HepG2 (cell line): ENCODE results near the gene ACBD3. TPM values are rescaled to one million over a fixed set of nuclear protein-coding genes. Genes with fewer than 3 reads are reported as not detected.

Experiments
- EP300 ChIP-seq, 3 experiments: sonication (generic) in 1 of 3; formaldehyde crosslinking in 1 of 3; IDR thresholded peaks; 2 replicates each; pipeline versions ENCODE4 v1.5.1 to v1.6.1; 2011 to 2020; ENCODE audit warnings: low read depth in 2 of 3, low read length in 2 of 3, borderline replicate concordance in 1 of 3, improper control_type of control experiment in 1 of 3, mild to moderate bottlenecking in 1 of 3, missing genetic modification reagents in 1 of 3, moderate library complexity in 1 of 3
- ESRRA ChIP-seq: sonication (generic); formaldehyde crosslinking; IDR thresholded peaks from 2 replicates; pipeline ENCODE4 v1.5.1; 2020; ENCODE audit warnings: mild to moderate bottlenecking, low read depth, missing genetic modification reagents
- HOXA3 ChIP-seq: sonication (generic); formaldehyde crosslinking; IDR thresholded peaks from 2 replicates; pipeline ENCODE4 v1.5.0; 2020; ENCODE audit warnings: missing genetic modification reagents
- KDM5A ChIP-seq: fragments of 200-600 bp; sonication (generic); IDR thresholded peaks from 2 replicates; pipeline ENCODE4 v1.7.0; 2018; ENCODE audit warnings: antibody characterized with exemption, mild to moderate bottlenecking, low read length, borderline replicate concordance
- RXRA ChIP-seq: sonication (generic); formaldehyde crosslinking; IDR thresholded peaks from 2 replicates; pipeline ENCODE4 v1.5.1; 2020; ENCODE audit warnings: missing genetic modification reagents
- TARDBP ChIP-seq: sonication (generic); formaldehyde crosslinking; IDR thresholded peaks from 2 replicates; pipeline ENCODE4 v1.8.0; 2022; ENCODE audit warnings: mild to moderate bottlenecking, missing genetic modification reagents
- TGIF2 ChIP-seq: IDR thresholded peaks from 2 replicates; pipeline ENCODE4 v1.6.1; 2016; ENCODE audit warnings: control low read depth, missing compliant biosample characterization
- THYN1 ChIP-seq: sonication (generic); formaldehyde crosslinking; IDR thresholded peaks from 2 replicates; pipeline ENCODE4 v1.8.1; 2023; ENCODE audit warnings: low read depth, mild to moderate bottlenecking, moderate library complexity, missing genetic modification reagents, borderline replicate concordance
- ZNF234 ChIP-seq: sonication (generic); formaldehyde crosslinking; conservative IDR thresholded peaks from 2 replicates; pipeline ENCODE4 v1.5.1; 2020; ENCODE audit warnings: mild to moderate bottlenecking, missing genetic modification reagents
- ZNF235 ChIP-seq: sonication (generic); formaldehyde crosslinking; IDR thresholded peaks from 2 replicates; pipeline ENCODE4 v1.8.1; 2023; ENCODE audit warnings: mild to moderate bottlenecking, missing genetic modification reagents, borderline replicate concordance
- ZNF441 ChIP-seq: sonication (generic); formaldehyde crosslinking; IDR thresholded peaks from 2 replicates; pipeline ENCODE4 v1.7.0; 2021; ENCODE audit warnings: missing genetic modification reagents, borderline replicate concordance
- ZNF446 ChIP-seq: sonication (generic); formaldehyde crosslinking; IDR thresholded peaks from 2 replicates; pipeline ENCODE4 v1.5.0; 2020; ENCODE audit warnings: mild to moderate bottlenecking, missing genetic modification reagents
- polyA plus RNA-seq, 8 experiments: library from polyadenylated mRNA; depleted of rRNA in 3 of 8; stranded (reverse) in 7 of 8; unstranded in 1 of 8; fragments of >200 nt; fragmentation: Illumina TruSeq in 4 of 8; extraction: Trizol in 4 of 8; gene quantifications; 2 replicates each; pipeline versions ENCODE4 v1.2.1 to v1.2.3, GENCODE V29; 2011 to 2016; ENCODE audit warnings: low read depth in 4 of 8, missing spikeins in 1 of 8, mixed read lengths in 1 of 8; ENCODE audit not compliant: insufficient read depth in 1 of 8
- total RNA-seq, 5 experiments: library from RNA; depleted of rRNA; stranded (reverse); fragments of >200 nt; fragmentation: Illumina TruSeq; extraction: Trizol; gene quantifications; 2 replicates each; pipeline ENCODE4 v1.2.3, GENCODE V29; 2016; ENCODE audit warnings: low read depth in 1 of 5
- TF ChIP-seq, protein P1 (sequence below): sonication (generic); formaldehyde crosslinking; IDR thresholded peaks from 2 replicates; pipeline ENCODE4 v1.4.0; 2020; ENCODE audit warnings: mild to moderate bottlenecking, missing genetic modification reagents
- TF ChIP-seq, protein P2 (sequence below): sonication (generic); formaldehyde crosslinking; IDR thresholded peaks from 2 replicates; pipeline ENCODE4 v1.5.1; 2020; ENCODE audit warnings: missing genetic modification reagents, mild to moderate bottlenecking, borderline replicate concordance
- TF ChIP-seq, protein P3 (sequence below): sonication (generic); formaldehyde crosslinking; IDR thresholded peaks from 2 replicates; pipeline ENCODE4 v1.4.0; 2020; ENCODE audit warnings: mild to moderate bottlenecking, missing genetic modification reagents, borderline replicate concordance
- TF ChIP-seq, protein P4 (sequence below): sonication (generic); formaldehyde crosslinking; IDR thresholded peaks from 2 replicates; pipeline ENCODE4 v1.8.0; 2022; ENCODE audit warnings: mild to moderate bottlenecking, missing genetic modification reagents
- TF ChIP-seq, protein P5 (sequence below): sonication (generic); formaldehyde crosslinking; IDR thresholded peaks from 2 replicates; pipeline ENCODE4 v1.5.0; 2020; ENCODE audit warnings: mild to moderate bottlenecking, missing genetic modification reagents, borderline replicate concordance

ACBD3 gene
- total and polyA plus RNA-seq, 2 of the 13 experiments (the other 11 are each of a cell fraction or from before 2014, with no cell fraction given): 24.3 to 39.3 TPM

DNA sequence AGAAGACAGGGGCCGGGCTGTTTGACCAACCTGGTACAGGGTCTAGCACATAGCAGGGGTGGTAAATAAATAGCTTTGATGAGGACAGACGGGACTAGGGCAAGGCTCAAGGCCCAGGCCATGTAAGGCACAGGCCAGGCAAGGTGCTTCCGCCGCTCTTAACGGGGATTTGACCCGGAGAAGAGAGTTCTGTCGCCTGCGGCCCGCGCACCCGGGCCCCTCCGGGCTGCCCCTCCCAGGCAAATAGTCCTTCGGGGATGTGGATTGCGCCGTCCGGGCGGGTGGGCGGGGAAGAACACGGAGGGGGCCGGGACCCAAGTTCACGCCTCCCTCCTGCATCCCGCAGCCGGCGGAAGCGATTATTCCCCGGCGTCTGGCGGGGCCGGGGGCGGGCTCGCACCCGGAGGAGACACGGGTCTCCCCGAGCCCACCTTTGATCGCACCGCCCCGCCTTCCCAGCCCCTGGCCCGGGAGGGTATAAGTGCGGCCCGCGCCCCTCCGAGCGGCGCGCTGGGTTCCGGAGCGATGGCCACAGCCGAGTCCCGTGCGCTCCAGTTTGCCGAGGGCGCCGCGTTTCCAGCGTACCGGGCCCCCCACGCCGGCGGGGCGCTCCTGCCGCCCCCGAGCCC is 36.7 kb upstream of the ACBD3 start, which contains the start of gene MIXL1 (continued):
- TF ChIP-seq EP300 (IDR thresholded peaks at IDR 0.05; ENCODE audit: low read depth in 2 of 2, low read length in 2 of 2): peak; percentile 30 to 55; a peak in 1 of 4 replicates
- peak; percentile 37; the same call in 1 of the 2 replicates for TF ChIP-seq EP300 (CRISPR knock-in tag; IDR thresholded peaks at IDR 0.05; ENCODE audit: borderline replicate concordance)
- TF ChIP-seq, protein P1, sequence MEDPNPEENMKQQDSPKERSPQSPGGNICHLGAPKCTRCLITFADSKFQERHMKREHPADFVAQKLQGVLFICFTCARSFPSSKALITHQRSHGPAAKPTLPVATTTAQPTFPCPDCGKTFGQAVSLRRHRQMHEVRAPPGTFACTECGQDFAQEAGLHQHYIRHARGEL (CRISPR knock-in tag): no peak
- TF ChIP-seq HOXA3 (CRISPR knock-in tag): peak; percentile 33; the same call in 1 of the 2 replicates
- peak; percentile 19; the same call in 1 of the 2 replicates for TF ChIP-seq ZNF235 (CRISPR knock-in tag)
- TF ChIP-seq ZNF446 (CRISPR knock-in tag): 0 out of 2 replicates have a peak, but pooled peaks have one; percentile 76
- TF ChIP-seq, protein P2, sequence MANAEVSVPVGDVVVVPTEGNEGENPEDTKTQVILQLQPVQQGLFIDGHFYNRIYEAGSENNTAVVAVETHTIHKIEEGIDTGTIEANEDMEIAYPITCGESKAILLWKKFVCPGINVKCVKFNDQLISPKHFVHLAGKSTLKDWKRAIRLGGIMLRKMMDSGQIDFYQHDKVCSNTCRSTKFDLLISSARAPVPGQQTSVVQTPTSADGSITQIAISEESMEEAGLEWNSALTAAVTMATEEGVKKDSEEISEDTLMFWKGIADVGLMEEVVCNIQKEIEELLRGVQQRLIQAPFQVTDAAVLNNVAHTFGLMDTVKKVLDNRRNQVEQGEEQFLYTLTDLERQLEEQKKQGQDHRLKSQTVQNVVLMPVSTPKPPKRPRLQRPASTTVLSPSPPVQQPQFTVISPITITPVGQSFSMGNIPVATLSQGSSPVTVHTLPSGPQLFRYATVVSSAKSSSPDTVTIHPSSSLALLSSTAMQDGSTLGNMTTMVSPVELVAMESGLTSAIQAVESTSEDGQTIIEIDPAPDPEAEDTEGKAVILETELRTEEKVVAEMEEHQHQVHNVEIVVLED (CRISPR knock-in tag): 0 out of 2 replicates have a peak, but pooled peaks have one; percentile 17
- TF ChIP-seq ZNF441 (CRISPR knock-in tag): peak; percentile 33; the same call in 1 of the 2 replicates
- TF ChIP-seq TGIF2 (CRISPR knock-in tag): 0 out of 2 replicates have a peak, but pooled peaks have one; percentile 9
- TF ChIP-seq, protein P3, sequence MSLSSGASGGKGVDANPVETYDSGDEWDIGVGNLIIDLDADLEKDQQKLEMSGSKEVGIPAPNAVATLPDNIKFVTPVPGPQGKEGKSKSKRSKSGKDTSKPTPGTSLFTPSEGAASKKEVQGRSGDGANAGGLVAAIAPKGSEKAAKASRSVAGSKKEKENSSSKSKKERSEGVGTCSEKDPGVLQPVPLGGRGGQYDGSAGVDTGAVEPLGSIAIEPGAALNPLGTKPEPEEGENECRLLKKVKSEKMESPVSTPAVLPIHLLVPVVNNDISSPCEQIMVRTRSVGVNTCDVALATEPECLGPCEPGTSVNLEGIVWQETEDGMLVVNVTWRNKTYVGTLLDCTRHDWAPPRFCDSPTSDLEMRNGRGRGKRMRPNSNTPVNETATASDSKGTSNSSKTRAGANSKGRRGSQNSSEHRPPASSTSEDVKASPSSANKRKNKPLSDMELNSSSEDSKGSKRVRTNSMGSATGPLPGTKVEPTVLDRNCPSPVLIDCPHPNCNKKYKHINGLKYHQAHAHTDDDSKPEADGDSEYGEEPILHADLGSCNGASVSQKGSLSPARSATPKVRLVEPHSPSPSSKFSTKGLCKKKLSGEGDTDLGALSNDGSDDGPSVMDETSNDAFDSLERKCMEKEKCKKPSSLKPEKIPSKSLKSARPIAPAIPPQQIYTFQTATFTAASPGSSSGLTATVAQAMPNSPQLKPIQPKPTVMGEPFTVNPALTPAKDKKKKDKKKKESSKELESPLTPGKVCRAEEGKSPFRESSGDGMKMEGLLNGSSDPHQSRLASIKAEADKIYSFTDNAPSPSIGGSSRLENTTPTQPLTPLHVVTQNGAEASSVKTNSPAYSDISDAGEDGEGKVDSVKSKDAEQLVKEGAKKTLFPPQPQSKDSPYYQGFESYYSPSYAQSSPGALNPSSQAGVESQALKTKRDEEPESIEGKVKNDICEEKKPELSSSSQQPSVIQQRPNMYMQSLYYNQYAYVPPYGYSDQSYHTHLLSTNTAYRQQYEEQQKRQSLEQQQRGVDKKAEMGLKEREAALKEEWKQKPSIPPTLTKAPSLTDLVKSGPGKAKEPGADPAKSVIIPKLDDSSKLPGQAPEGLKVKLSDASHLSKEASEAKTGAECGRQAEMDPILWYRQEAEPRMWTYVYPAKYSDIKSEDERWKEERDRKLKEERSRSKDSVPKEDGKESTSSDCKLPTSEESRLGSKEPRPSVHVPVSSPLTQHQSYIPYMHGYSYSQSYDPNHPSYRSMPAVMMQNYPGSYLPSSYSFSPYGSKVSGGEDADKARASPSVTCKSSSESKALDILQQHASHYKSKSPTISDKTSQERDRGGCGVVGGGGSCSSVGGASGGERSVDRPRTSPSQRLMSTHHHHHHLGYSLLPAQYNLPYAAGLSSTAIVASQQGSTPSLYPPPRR (CRISPR knock-in tag): peak; percentile 87
- no peak for TF ChIP-seq THYN1
- peak; percentile 77 for TF ChIP-seq RXRA (CRISPR knock-in tag)
- TF ChIP-seq TARDBP: peak; percentile 69; the same call in 1 of the 2 replicates
- TF ChIP-seq ZNF234: no peak
- TF ChIP-seq ESRRA (CRISPR knock-in tag): peak; percentile 29; the same call in 1 of the 2 replicates
- TF ChIP-seq, protein P4, sequence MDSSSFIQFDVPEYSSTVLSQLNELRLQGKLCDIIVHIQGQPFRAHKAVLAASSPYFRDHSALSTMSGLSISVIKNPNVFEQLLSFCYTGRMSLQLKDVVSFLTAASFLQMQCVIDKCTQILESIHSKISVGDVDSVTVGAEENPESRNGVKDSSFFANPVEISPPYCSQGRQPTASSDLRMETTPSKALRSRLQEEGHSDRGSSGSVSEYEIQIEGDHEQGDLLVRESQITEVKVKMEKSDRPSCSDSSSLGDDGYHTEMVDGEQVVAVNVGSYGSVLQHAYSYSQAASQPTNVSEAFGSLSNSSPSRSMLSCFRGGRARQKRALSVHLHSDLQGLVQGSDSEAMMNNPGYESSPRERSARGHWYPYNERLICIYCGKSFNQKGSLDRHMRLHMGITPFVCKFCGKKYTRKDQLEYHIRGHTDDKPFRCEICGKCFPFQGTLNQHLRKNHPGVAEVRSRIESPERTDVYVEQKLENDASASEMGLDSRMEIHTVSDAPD (CRISPR knock-in tag): peak; percentile 35; the same call in 1 of the 2 replicates
- no peak for TF ChIP-seq KDM5A
- TF ChIP-seq, protein P5, sequence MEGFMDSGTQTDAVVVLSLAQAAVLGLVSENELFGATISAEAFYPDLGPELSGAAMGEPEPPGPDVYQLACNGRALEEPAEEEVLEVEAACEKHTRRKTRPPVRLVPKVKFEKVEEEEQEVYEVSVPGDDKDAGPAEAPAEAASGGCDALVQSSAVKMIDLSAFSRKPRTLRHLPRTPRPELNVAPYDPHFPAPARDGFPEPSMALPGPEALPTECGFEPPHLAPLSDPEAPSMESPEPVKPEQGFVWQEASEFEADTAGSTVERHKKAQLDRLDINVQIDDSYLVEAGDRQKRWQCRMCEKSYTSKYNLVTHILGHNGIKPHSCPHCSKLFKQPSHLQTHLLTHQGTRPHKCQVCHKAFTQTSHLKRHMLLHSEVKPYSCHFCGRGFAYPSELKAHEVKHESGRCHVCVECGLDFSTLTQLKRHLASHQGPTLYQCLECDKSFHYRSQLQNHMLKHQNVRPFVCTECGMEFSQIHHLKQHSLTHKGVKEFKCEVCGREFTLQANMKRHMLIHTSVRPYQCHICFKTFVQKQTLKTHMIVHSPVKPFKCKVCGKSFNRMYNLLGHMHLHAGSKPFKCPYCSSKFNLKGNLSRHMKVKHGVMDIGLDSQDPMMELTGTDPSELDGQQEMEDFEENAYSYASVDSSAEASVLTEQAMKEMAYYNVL (CRISPR knock-in tag): peak; percentile 65; the same call in 1 of the 2 replicates
